Caki2 (cell line): ENCODE measurements around the gene SLC13A4. TPM values are rescaled to one million over a fixed set of nuclear protein-coding genes. Genes with fewer than 3 reads are reported as not detected.
"Not testable (repeated sequence)": the region's sequence is repeated elsewhere in the genome, so short reads cannot be mapped to it uniquely, and the experiment has no call there.

Source experiments
- DNase-seq: peaks from one replicate; pipeline ENCODE4 v3.0.0-alpha.2; 2015; ENCODE audit warnings: low read depth
- in situ Hi-C: cut with HindIII; loops from 2 replicates; pipeline ENCODE4 v1.10.0; 2016; ENCODE audit warnings: low sequenced_read_pairs, low pct_unique_long_range_greater_than_20kb, mixed read lengths
- total RNA-seq: library from RNA; depleted of rRNA; stranded (reverse); fragments of >200 nt; shearing (Covaris generic); gene quantifications from 2 replicates; pipeline ENCODE4 v1.2.3, GENCODE V29; 2014; ENCODE audit warnings: low replicate concordance; rRNA removed

The SLC13A4 gene, protein sequence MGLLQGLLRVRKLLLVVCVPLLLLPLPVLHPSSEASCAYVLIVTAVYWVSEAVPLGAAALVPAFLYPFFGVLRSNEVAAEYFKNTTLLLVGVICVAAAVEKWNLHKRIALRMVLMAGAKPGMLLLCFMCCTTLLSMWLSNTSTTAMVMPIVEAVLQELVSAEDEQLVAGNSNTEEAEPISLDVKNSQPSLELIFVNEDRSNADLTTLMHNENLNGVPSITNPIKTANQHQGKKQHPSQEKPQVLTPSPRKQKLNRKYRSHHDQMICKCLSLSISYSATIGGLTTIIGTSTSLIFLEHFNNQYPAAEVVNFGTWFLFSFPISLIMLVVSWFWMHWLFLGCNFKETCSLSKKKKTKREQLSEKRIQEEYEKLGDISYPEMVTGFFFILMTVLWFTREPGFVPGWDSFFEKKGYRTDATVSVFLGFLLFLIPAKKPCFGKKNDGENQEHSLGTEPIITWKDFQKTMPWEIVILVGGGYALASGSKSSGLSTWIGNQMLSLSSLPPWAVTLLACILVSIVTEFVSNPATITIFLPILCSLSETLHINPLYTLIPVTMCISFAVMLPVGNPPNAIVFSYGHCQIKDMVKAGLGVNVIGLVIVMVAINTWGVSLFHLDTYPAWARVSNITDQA
- total RNA-seq, result not detected in 2 replicates

DNA sequence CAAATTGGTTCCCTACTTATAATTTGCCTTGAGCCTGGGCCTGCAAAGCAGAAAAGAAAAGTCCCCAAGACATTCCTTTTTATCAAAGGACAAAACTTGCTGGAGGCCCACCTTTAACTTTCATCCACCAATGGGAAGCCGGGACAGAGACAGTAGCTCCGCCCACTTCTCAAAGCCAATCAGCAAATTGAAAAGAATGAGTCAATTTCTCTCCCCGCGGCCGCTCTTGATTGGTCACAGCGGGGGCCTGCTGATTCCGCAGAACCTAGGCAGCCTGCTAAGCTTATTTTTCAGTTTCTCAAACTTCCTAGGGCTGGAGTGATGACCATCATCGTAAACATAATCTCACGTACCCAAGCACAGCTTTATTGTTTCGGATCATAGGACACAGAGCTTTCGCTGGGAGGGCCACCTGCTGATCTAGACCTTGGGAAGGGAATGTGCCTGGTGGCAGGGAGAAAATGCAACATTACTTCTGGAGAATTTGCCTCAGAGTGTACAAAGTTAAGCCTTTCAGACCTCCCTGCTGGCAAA is at the start of gene SLC13A4:
Gene SLC13A4 (minus strand): TSS at position 51 of the 534 bp plus-strand sequence. CDS start 690 bp downstream, outside the sequence.
- in situ Hi-C loops, result no loop called here
- DNase-seq, result no peak

- in situ Hi-C loops, DNase-seq: not testable (repeated sequence)
Measured at GRCh38 chr7:135775915-135776314, 47.9 kb upstream of the SLC13A4 start.

GRCh38 chr7:135775230-135775629 is 47.2 kb upstream of the SLC13A4 start:
- in situ Hi-C loops, result no loop called here

DNA sequence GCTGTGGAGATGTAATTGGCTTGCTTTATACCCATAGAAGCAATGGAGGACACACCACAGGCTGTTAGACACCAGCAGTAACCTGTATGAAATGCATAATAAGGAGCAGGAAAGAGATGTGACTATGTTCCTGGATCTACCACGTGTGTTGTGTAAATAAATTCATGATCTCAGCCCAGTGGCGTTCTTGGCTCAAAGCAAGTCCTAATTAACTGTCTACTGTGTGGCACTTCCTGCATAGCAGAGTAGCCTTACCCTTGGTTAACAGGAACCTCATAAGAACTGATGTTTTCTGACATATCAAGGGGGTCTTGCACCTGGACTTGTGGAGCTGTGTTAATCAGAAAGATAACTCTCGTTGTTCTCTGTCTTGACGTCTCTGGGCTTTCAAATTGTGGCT is 46.3 kb upstream of the SLC13A4 start:
- in situ Hi-C loops, result no loop called here
- DNase-seq, result peak; percentile 52

More at GRCh38 chr7:135775230-135775629, 47.2 kb upstream of the SLC13A4 start:
- DNase-seq, result no peak

DNA sequence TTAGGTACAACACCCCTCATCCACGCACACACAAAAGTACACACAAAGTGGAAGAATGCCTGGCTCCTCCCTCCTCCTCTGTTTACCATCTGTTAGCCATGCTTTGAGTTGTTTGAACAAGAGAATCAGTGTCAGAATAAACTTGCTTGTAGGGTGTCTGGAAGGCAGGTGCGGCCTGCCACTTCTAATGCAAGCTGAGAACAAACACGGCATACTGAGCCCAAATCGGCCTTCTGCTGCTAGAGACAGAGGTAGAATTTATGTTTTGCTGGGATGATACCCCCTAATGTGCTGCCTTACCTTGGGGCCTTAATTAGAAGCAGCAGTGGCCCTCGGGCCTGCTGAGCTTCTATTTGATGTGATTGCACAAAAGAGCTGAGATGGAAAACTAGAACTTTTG is 45.5 kb upstream of the SLC13A4 start:
- in situ Hi-C loops, result no loop called here
- no peak for DNase-seq

GRCh38 chr7:135772639-135773222 is 44.7 kb upstream of the SLC13A4 start:
- no peak for DNase-seq
- in situ Hi-C loops, result no loop called here

DNA sequence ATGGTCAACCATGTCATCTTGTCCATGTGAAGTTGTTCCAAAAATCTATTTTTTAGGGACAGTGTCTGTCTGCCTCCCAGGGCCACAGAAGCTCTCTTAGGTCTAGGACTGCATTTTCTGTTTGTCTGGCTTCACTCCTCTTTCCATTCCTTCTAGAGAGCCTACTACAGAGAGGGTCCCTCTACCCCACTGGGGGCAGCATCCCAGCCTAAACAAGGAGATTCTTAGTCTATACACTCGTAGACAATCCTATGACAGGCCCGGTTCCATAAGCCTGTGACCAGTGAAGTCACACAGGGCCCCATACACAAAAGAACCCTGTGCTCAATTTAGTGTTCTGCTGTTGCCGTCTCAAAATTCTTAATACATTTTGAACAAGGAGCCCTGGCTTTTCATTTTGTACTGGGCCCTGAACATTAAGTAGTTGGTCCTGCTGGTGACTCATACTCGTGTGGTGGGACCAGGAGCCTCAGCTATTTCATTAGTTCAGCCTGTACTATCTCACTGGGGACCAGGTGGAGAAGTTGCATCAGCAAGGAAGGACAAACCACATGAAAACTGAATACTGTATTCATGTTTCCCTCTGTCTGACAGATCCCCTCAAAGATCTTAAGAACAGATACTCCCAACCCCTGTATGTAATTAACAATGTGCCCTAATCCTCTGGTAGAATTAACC is 44.1 kb upstream of the SLC13A4 start:
- no peak for DNase-seq
- in situ Hi-C loops, result no loop called here

DNA sequence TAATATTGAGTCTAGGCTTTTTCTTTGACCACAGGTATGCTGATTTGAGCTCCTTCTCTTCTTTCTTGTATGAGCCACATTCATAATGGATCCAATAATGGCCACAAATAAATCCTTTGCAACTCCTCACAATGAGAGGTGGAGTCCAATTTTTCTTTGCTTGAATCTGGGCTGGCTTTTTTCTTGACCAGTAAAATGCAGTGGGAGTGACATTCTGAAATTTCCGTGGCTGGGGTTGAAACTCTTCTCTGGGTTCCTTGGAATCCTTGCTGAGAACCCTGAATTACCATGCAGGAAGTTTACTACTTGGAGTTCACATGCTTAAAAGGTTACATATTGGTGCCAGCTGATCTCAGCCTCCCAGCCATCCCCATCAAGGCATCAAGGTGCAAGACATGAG is 43.1 kb upstream of the SLC13A4 start:
- in situ Hi-C loops, result no loop called here
- DNase-seq, result no peak

GRCh38 chr7:135770139-135770710 is 42.2 kb upstream of the SLC13A4 start:
- no peak for DNase-seq
- in situ Hi-C loops, result no loop called here

DNA sequence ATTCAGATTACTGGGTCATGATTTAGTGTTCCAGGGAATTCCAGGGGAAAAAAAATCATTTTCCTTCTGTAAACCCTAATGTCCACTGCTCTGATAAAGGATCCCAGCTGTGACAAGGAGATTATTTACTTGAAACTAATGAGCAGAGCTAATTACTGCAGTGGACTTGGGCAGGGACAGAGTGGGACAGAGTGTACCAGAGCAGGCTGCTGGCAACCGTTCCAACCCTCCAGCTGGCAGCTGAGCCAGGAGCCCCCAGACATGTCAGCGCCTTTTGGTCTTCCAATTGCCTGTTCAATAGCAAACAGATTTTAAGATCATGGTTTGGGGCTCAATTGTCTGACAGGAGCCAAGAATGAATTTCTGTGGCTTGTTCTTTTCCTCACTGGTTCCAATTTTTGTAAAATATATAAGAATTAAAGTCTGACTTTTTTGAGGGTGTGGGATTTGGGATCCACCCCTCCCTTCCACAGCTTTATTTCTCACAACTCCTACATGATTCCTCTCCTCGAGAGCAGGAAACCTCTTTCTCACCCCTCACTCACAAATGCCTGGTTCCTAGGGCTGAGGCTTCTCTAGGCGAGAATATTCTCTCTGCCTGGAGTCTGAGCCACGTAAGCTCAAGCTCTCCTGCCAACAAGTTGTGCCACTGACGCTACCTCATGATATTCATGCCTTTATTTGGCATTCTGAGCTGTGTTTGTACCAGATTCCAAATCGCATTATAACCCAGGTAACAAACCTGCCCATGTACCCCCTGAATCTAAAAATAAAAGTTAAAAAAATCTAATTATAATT is 41.2 kb upstream of the SLC13A4 start:
- no peak for DNase-seq
- in situ Hi-C loops, result no loop called here

DNA sequence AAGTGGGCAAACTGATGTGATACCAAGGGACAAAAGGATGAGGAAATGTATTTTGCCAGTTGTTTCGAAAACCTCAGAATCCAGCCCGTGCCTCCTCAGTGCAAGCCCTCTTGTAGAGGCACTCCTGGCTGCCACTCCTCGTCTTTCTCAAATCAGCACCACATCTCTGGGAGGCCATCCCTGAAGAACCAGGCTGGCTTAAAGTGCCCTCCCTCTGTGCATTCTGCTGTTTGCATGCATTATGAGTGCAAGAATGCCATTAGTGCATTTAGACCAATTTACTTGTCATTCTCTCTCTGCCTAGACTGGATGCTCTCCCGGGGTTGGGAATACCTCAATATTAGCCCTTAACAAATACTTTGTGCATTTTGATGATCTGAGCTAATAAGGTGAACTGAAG is 40.5 kb upstream of the SLC13A4 start:
- in situ Hi-C loops, result no loop called here
- DNase-seq, result no peak

DNA sequence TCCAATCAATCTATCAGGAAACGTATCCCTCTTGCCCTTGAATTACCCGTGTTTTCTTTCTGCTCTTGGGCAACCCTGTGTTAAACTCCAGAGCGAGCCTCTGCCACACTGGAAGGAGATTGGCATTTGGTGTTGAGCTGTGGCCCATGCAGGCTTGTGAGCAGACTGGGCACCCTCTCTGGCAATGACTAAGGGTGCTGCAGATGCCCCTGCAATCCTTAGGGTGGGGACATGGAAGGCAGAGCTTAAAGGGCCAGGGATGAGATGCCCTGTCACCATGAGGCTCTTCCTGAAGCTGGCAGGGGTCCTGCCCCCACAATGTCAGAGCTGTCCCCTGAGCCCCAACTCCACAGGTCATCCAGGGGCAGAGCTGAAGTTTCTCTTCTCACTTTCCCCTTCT is 40.1 kb upstream of the SLC13A4 start:
- in situ Hi-C loops, result no loop called here
- DNase-seq, result no peak

DNA sequence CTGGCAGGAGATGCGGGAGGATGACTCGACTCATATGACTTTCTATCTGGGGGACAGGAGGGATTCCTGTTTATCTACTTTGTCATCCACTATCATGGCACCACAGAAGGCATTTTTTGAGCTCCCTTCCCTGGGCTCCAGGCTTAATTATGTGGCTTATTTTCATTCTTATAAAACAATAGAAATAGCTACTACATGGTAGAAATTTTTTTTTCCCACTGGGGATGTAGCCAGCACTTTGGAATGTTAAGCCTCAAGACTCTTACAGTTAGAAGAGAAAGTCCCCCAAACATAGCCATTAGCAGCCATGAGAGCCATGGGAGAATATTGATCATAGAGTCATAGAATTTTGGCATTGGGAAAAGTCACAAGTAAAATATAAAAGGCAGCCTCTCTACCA is 35.3 kb upstream of the SLC13A4 start:
- in situ Hi-C loops, result no loop called here
- DNase-seq, result no peak

DNA sequence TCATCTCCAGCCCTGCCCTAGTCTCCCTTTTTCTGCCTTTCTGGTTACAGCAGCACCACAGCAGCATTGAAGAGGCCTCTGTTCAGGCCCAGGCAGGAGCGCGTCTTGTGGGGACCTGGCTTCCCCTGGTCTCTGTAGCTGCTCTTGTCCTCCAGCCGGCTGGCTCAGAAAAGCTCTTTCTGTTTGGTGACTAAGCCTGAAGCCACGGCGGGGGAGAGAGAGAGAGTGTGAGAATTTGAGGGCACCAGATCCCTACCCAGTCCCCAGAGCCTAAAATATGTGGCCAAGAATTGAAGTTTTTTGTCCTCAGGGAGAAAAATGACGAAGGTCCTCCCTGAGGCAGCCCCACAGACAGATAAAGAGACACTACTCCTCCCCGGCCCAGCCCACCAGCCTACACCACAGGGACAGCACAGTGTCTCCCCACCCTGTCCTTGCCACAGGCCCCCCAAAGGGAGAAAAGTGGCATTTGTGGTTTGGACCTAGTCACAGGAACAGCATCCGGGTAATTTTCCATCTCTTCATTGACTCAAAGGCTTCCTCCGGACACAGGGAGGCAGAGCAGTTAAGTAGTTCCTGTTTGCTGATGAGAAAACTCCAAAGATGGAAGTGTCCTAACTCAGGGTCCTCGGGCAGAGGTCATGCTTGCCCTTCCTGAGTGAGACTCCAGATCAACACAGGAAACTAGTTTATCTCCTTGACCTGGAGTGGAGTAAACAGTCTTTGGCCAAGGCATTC is 33.9 kb upstream of the SLC13A4 start:
- no peak for DNase-seq

DNA sequence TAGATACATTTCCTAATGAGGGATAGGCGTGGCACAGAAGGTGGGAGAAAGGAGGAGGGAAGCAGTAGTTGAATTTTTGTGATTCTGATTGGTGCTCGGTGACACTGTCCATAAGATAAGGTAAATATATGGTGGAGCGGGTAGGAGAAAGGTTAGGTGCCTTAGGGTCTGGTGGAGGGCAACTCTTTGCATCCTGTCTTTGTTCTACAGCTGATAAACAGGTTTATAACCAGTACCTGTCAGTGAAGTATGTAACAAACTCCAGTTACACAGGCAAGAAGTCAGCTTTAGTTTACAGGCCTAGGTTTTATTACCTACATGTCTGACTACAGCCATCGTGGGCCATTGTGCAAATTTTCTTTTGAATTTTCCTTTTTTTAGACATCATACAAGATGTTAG is 31.5 kb upstream of the SLC13A4 start:
- in situ Hi-C loops, result no loop called here
- no peak for DNase-seq

More for the DNA sequence above, 33.9 kb upstream of the SLC13A4 start:
- in situ Hi-C loops, result no loop called here

GRCh38 chr7:135758531-135758932 is 30.5 kb upstream of the SLC13A4 start:
- no peak for DNase-seq
- in situ Hi-C loops, result no loop called here
